OCI-LY3 (cell line): ENCODE data around the gene MGAT4C.

Source experiments
- EZH2phosphoT487 ChIP-seq: fragments of 200-600 bp; shearing (Covaris generic); IDR thresholded peaks from 2 replicates; pipeline ENCODE4 v1.6.1; 2018; ENCODE audit warnings: antibody characterized with exemption, mixed run types, low read depth
- TF ChIP-seq, protein P1 (sequence below): fragments of 200-600, 300-600 bp; sonication (generic); IDR thresholded peaks from 2 replicates; pipeline ENCODE4 v1.5.1; 2014; ENCODE audit warnings: antibody characterized with exemption, low read length, low read depth

GRCh38 chr12:85946375-85946774 is 309.8 kb downstream of the MGAT4C start:
- TF ChIP-seq, protein P1, sequence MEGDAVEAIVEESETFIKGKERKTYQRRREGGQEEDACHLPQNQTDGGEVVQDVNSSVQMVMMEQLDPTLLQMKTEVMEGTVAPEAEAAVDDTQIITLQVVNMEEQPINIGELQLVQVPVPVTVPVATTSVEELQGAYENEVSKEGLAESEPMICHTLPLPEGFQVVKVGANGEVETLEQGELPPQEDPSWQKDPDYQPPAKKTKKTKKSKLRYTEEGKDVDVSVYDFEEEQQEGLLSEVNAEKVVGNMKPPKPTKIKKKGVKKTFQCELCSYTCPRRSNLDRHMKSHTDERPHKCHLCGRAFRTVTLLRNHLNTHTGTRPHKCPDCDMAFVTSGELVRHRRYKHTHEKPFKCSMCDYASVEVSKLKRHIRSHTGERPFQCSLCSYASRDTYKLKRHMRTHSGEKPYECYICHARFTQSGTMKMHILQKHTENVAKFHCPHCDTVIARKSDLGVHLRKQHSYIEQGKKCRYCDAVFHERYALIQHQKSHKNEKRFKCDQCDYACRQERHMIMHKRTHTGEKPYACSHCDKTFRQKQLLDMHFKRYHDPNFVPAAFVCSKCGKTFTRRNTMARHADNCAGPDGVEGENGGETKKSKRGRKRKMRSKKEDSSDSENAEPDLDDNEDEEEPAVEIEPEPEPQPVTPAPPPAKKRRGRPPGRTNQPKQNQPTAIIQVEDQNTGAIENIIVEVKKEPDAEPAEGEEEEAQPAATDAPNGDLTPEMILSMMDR, result no peak
- no peak for TF ChIP-seq EZH2phosphoT487
